ENCODE results near the gene RNASE11. TPM values are rescaled to one million over a fixed set of nuclear protein-coding genes. Genes with fewer than 3 reads are reported as not detected.

The RNASE11 gene
- total and polyA plus RNA-seq, 4 donors, result not detected

DNA sequence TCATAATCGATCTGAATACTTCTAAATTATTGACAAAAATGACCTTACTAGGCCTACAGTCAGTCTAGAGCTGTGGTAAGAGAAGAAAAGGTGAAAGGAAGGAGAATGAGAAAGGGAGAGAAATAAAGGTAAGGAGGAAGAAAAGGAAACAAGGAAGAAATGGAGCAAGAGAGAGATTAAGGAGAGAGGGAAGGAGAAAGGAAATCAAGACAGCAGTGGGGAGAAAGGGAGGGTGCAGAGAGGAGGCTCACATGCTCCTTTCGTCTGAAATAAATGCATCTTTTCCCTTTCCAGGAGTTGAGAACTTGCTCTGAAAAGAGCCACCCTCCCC is 30.6 kb downstream of the RNASE11 start:
- Histone ChIP-seq H3K4me1 (ENCODE audit: control insufficient read depth in 4 of 4, insufficient read depth in 4 of 4, low read length in 3 of 4) (no peaks in the 10 kb centered on the region), H3K27ac (ENCODE audit: low read depth in 1 of 2, low read length in 2 of 2) (no peak overlapping the region), H3K9ac (ENCODE audit: low read depth in 1 of 2, low read length in 2 of 2) (no peak overlapping the region), H3K9me3 (ENCODE audit: control insufficient read depth in 4 of 4, low read length in 3 of 4) (no peaks in the 10 kb centered on the region), H3K4me3 (ENCODE audit: low read depth in 1 of 3, low read length in 3 of 3) (no peak overlapping the region), H3K27me3 (ENCODE audit: control insufficient read depth in 4 of 4, insufficient read depth in 4 of 4, low read length in 3 of 4) (no peaks in the 10 kb centered on the region), H3K36me3 (ENCODE audit: control insufficient read depth in 4 of 4, insufficient read depth in 3 of 4, low read depth in 1 of 4, low read length in 3 of 4) (no peaks in the 10 kb centered on the region)
- DNase-seq (ENCODE audit: low spot score), result no peak
- no peak for TF ChIP-seq SP1 (IDR thresholded peaks at IDR 0.05)
- TF ChIP-seq, protein P1, sequence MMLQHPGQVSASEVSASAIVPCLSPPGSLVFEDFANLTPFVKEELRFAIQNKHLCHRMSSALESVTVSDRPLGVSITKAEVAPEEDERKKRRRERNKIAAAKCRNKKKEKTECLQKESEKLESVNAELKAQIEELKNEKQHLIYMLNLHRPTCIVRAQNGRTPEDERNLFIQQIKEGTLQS (IDR thresholded peaks at IDR 0.05), result no peak
- TF ChIP-seq FOXA1 (IDR thresholded peaks at IDR 0.05), result no peak
- TF ChIP-seq FOXA2 (IDR thresholded peaks at IDR 0.05), result no peak
- TF ChIP-seq RAD21 (IDR thresholded peaks at IDR 0.05), result no peak
- TF ChIP-seq YY1 (IDR thresholded peaks at IDR 0.05), result no peak
- no peak for TF ChIP-seq TAF1 (conservative IDR thresholded peaks at IDR 0.05)
- no peak for TF ChIP-seq NR2F2 (IDR thresholded peaks at IDR 0.05)
- no peak for TF ChIP-seq RXRA (IDR thresholded peaks at IDR 0.05)
- TF ChIP-seq REST (IDR thresholded peaks at IDR 0.05), result no peak
- no peak for TF ChIP-seq HNF4G (IDR thresholded peaks at IDR 0.05)
- no peak for TF ChIP-seq HNF4A (conservative IDR thresholded peaks at IDR 0.05)
- TF ChIP-seq JUND (IDR thresholded peaks at IDR 0.05), result no peak
- no peak for TF ChIP-seq EGR1 (IDR thresholded peaks at IDR 0.05; ENCODE audit: low read depth in 2 of 2)
- WGBS, result 60% methylated on average over 2 of the region's 2 CpGs

DNA sequence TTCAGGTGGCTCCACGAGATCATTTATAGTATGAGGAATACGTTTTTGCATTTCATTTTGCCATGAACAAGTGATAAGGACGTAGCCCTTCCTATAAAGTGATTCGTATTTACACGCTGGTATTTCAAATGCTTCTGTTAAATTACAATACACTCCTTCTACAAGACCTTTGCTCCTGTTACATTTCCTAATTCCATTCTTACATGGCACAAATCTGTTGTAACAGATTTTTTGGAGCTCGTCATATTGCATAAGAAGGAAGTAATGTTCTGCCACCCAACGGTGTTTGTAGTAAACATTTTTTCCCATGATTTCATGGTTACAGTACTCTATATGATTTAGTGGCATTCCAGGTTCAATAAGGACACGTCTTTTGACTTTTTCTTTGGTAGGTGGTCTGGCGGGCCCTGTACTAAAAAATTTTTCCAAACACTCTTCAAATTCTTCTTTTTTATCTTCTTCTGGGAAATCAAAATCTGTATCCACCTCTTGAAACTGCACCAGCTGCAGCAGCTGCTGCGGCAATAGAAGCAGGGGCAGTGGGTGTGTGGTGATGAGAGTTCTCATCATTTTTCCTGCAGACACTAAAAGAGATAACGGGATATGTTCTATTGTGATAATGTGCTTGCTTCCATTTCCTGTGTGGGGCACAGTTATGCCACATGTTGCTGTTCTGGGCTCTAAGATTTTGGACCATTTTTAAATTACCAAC is 31.1 kb downstream of the RNASE11 start:
- no peaks in the 10 kb centered on the region for H3K27me3 ChIP-seq (ENCODE audit: control insufficient read depth in 4 of 4, insufficient read depth in 4 of 4, low read length in 3 of 4)
- H3K36me3 ChIP-seq (ENCODE audit: control insufficient read depth in 4 of 4, insufficient read depth in 3 of 4, low read depth in 1 of 4, low read length in 3 of 4), result no peaks in the 10 kb centered on the region
- no peaks in the 10 kb centered on the region for H3K9me3 ChIP-seq (ENCODE audit: control insufficient read depth in 4 of 4, low read length in 3 of 4)
- no peak for DNase-seq (ENCODE audit: low spot score)
- no peak for TF ChIP-seq CTCF (IDR thresholded peaks at IDR 0.05; ENCODE audit: low read depth, low read length, missing input control)
- TF ChIP-seq HNF4A (conservative IDR thresholded peaks at IDR 0.05), result no peak
- TF ChIP-seq TAF1 (conservative IDR thresholded peaks at IDR 0.05), result no peak
- no peak for TF ChIP-seq EGR1 (IDR thresholded peaks at IDR 0.05; ENCODE audit: low read depth in 2 of 2)
- no peak for TF ChIP-seq FOXA2 (IDR thresholded peaks at IDR 0.05)
- no peak for TF ChIP-seq RXRA (IDR thresholded peaks at IDR 0.05)
- H3K4me3 ChIP-seq (ENCODE audit: low read depth in 1 of 3, low read length in 3 of 3), result no peak overlapping the region
- WGBS, result 74% methylated on average over 11 of the region's 11 CpGs
- H3K9ac ChIP-seq (ENCODE audit: low read depth in 1 of 2, low read length in 2 of 2), result no peak overlapping the region
- no peak overlapping the region for H3K27ac ChIP-seq (ENCODE audit: low read depth in 1 of 2, low read length in 2 of 2)
- H3K4me1 ChIP-seq (ENCODE audit: control insufficient read depth in 4 of 4, insufficient read depth in 4 of 4, low read length in 3 of 4), result no peaks in the 10 kb centered on the region

Data from liver (tissue), 9 donors.